Measurements from ENCODE around the gene GCSAM.

DNA sequence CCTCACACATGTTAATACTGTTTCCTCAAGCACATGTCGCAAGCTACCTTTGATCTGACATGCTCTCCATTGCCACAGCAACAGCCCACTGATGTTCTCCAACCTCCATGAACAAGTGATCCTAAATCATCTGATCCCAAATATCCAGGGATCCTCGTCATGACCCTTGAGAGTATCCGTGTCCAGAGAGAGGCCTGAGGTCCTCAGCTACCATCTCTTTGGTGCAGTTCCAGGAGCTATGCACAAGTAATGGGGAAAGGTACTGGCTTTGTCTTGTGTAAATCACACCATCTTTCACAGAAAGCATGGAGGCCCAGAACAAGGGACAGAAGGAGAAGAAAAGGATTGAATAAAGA is 2.4 kb downstream of the GCSAM start:
- TF ChIP-seq, protein P1, sequence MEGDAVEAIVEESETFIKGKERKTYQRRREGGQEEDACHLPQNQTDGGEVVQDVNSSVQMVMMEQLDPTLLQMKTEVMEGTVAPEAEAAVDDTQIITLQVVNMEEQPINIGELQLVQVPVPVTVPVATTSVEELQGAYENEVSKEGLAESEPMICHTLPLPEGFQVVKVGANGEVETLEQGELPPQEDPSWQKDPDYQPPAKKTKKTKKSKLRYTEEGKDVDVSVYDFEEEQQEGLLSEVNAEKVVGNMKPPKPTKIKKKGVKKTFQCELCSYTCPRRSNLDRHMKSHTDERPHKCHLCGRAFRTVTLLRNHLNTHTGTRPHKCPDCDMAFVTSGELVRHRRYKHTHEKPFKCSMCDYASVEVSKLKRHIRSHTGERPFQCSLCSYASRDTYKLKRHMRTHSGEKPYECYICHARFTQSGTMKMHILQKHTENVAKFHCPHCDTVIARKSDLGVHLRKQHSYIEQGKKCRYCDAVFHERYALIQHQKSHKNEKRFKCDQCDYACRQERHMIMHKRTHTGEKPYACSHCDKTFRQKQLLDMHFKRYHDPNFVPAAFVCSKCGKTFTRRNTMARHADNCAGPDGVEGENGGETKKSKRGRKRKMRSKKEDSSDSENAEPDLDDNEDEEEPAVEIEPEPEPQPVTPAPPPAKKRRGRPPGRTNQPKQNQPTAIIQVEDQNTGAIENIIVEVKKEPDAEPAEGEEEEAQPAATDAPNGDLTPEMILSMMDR (conservative IDR thresholded peaks at IDR 0.05; ENCODE audit: low read depth in 2 of 2): no peak
- TF ChIP-seq EZH2 (IDR thresholded peaks at IDR 0.05; ENCODE audit: low read depth, unreplicated experiment): no peak
- no peak for TF ChIP-seq POLR2AphosphoS5 (IDR thresholded peaks at IDR 0.05; ENCODE audit: low read depth)
- TF ChIP-seq EZH2phosphoT487 (IDR thresholded peaks at IDR 0.05; ENCODE audit: unreplicated experiment): no peak
- TF ChIP-seq, protein P2, sequence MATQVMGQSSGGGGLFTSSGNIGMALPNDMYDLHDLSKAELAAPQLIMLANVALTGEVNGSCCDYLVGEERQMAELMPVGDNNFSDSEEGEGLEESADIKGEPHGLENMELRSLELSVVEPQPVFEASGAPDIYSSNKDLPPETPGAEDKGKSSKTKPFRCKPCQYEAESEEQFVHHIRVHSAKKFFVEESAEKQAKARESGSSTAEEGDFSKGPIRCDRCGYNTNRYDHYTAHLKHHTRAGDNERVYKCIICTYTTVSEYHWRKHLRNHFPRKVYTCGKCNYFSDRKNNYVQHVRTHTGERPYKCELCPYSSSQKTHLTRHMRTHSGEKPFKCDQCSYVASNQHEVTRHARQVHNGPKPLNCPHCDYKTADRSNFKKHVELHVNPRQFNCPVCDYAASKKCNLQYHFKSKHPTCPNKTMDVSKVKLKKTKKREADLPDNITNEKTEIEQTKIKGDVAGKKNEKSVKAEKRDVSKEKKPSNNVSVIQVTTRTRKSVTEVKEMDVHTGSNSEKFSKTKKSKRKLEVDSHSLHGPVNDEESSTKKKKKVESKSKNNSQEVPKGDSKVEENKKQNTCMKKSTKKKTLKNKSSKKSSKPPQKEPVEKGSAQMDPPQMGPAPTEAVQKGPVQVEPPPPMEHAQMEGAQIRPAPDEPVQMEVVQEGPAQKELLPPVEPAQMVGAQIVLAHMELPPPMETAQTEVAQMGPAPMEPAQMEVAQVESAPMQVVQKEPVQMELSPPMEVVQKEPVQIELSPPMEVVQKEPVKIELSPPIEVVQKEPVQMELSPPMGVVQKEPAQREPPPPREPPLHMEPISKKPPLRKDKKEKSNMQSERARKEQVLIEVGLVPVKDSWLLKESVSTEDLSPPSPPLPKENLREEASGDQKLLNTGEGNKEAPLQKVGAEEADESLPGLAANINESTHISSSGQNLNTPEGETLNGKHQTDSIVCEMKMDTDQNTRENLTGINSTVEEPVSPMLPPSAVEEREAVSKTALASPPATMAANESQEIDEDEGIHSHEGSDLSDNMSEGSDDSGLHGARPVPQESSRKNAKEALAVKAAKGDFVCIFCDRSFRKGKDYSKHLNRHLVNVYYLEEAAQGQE (IDR thresholded peaks at IDR 0.05; ENCODE audit: unreplicated experiment): no peak

Measured in GM23338 (cell line).